ENCODE data around the gene CBY2.
"Not testable (repeated sequence)": the region's sequence is repeated elsewhere in the genome, so short reads cannot be mapped to it uniquely, and the experiment has no call there.

The CBY2 gene

DNA sequence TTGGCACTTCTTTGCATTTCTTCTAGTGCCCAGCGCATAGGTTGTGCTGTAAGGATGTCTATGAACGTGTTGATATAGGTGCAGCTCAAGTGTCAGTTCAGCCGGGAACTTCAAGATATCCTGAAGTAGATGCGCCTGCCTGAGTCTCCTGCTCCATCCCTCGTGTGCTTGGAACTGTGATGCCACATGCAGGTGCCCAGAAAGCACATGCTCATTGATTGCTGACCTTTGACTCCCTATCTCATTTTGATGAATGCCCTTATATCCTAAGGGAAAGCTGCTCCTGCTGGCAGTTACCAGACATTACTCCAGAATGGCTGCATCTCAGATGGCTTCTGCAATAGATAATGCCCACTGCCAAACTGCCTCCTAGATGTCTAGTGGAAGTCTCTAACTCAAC, 40.9 kb downstream of the CBY2 start:
- DNase-seq (ENCODE audit: low read depth in 2 of 3, low spot score in 2 of 3): no peak

DNA sequence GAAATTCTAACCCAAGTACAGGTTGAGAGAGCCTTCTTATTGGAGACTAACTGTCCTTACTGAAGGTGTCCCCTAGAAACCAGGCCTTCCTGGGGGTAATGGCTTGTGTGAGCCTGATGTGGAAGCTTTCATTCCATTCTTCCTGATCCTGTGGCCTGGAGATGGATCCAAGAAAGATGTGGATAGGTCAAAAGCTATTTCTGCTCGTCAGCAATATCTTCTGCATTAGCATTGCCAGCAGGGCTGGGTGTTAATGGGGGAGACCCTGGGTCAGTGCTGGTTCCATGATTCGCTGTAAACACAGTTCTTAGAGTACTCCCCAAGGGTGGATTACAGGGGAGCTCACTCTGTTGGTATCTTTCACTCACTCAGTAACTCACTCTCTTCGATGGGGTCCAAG, 42.9 kb downstream of the CBY2 start:
- no peak for DNase-seq (ENCODE audit: low read depth in 2 of 3, low spot score in 2 of 3)

DNA sequence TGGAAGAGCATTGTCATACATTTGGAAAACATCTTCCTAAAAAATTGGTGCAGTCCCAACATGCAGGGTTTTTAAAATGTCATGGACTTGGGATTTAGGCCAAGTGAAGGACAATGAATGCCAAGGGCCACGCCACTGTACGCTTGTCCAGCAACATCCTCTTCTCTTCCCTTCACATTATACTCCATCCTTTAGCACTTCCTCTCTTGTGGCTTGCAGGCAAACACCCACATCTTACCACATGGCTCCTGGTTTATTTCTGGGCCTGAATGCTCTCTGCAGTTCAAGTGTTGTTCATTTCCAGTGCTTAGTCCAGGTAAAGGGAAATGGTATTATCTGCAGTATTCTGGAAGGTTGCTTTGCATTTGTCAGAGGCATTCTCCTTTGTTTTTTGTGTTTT, 45.0 kb downstream of the CBY2 start:
- no peak for DNase-seq (ENCODE audit: low read depth in 2 of 3, low spot score in 2 of 3)

DNA sequence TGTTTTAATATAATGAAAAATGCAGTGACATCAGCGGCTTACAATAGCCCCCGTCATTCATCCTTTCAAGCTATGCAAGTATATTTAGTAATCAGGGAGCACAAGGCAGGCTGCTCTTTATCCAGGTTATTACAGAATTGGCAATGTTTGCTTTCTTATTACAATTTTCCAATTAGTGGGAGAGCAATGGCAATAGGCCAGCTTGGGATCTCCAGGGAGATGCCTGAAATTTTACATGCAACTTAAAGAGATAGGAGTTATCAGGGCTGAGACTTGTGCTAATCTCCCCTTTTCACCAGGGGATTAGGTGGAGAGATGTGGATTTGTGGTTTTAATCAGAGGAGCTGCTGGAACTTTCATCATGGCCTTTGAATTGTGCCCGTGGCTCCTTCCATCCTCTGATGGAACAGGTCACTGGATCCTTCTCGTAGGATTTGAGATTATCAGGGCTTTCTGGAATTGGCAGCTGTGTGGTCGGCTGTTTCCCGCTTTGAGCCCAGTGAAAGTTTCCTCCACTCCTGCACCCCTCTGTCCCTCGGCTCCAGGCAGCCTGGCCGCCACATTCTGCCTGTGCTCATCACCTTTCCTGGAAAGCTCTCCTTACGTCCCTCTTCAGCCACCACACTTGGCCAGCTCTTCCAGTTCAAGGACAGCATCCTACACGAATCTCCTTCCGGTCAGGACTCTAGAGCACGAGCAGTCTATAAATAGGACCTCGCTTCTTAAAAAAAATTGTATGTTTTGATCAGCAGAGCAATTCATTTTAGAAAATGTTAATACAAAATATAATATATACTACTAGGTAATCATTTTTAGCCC, 47.0 kb downstream of the CBY2 start:
- no peak for DNase-seq (ENCODE audit: low read depth in 2 of 3, low spot score in 2 of 3)

DNA sequence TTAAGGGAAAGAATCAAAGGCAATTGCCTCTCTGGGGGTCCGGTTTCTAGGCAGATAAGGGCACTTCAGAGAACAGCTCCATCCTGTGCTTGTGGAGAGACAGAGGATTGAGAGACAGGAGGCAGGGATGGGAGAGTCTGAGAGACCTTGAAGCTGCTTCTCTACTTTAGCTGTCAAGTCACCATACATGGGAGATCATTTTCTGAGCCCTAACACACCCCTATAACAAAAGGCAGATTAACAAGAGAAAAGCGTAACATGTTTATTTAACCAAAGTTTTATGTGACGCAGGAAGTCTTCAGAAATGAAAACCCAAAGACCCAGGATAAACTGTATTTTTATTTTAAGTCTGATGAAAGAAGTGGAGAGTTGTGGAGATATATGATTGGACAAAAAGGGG, 48.4 kb downstream of the CBY2 start:
- DNase-seq (ENCODE audit: low read depth in 2 of 3, low spot score in 2 of 3): no peak

DNA sequence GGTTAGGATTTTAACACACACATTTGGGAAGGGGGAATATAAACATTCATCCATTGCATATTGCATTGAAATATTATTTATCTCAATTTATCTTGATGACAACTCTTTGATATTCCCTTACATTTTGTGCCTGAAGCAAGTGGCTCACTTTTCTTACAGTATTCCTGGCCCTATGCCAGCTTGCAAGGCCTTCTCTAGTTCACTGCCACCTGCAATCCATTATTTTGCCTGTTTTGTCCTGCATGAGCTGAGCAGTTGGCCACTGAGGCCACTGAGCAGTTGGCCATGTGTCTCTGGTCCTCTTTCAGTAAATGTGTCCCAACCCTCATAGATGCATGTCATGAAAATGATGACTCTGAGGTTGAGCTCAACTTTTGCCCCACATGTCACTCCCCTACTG, 49.8 kb downstream of the CBY2 start:
- no peak for DNase-seq (ENCODE audit: low read depth in 2 of 3, low spot score in 2 of 3)

DNA sequence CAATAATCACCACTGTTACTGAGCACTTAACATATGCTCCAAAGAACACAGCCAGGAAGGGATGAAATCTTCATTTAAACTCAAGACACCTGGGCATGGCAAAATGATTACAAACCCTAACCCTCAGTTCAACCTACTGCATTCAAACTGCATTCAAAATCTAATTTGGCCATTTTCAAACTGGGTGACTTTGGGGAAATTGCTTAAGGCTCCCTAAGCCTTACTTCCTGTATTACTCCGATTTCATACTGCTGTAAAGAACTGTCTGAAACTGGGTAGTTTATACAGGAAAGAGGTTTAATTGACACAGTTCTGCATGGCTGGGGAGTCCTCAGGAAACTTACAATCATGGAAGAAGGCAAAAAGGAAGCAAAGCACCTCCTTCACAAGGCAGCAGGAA, 50.4 kb downstream of the CBY2 start:
- no peak for DNase-seq (ENCODE audit: low read depth in 2 of 3, low spot score in 2 of 3)

DNA sequence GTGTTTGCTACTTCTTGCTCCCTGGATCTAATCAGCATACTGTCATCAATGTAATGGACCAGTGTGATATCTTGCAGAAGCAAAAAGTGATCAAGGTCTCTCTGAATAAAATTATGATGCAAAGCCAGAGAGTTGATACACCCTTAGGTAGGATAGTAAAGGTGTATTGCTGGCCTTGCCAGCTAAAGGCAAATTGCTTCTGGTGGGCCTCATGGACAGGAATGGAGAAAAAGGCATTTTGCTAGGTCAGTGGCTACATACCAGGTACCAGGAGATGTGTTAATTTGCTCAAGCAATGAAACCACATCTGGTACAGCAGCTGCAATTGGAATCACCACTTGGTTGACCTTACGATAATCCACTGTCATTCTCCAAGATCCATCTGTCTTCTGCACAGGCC, 54.4 kb downstream of the CBY2 start:
- not testable (repeated sequence) for DNase-seq (ENCODE audit: low read depth in 2 of 3, low spot score in 2 of 3)

DNA sequence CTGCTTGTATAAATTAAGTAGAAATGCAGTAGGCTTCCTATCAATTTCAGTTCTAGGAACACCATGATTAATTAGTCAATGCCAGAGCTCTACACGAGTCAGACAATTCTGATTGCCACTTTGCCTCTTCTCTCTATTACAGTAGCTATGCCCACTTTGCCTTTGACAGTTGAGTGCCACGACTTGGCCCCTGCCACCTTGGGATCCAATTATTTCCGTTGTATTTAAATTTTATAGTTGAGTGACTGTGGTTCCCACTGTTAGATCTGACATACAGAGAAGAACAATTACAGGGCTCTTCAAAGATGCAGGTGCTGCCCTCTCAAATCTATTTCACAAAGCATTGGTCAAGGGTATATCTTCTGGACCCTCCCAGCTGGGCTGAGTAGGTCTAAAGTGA, 55.5 kb downstream of the CBY2 start:
- not testable (repeated sequence) for DNase-seq (ENCODE audit: low read depth in 2 of 3, low spot score in 2 of 3)

DNA sequence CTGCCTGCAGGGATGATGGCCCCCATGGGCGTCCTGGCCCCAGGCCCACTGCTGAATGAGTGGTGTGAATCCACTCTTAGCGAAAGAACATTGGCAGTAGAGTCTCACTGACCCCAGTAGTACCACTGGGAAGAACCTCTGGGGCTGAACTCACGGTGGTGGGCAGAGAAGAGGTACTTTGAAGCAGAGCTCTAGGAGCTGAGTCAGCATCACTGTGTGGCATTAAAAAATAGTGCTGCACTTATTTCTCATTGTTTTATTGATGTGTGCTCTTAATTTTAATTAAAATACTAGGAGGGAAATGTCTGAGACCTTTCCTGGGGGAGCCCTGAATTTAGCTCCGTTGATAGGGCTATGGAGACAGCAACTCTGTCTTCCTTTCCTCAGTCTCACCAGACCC, 61.3 kb downstream of the CBY2 start:
- DNase-seq (ENCODE audit: low read depth in 2 of 3, low spot score in 2 of 3): no peak
